B cell (primary cell): ENCODE data around the gene ZNF746. TPM values are rescaled to one million over a fixed set of nuclear protein-coding genes. Genes with fewer than 3 reads are reported as not detected.

Source experiments
- ATAC-seq: fragments of 200-7000 bp; cut with Tn5 transposase; one replicate; pipeline ENCODE4 v1.10.0; 2021; ENCODE audit warnings: low read depth, mild to moderate bottlenecking, moderate number of reproducible peaks, moderate library complexity
- CTCF ChIA-PET: fragments of 350-600 bp; sonication (Branson Sonifier 250); formaldehyde crosslinking; loops from one replicate; lab custom pipeline; 2021; ENCODE audit warnings: antibody characterized with exemption, inconsistent platforms; lab: Charles Lee
- POLR2A ChIA-PET: fragments of 350-600 bp; sonication (Branson Sonifier 250); formaldehyde crosslinking; loops from one replicate; lab custom pipeline; 2021; ENCODE audit warnings: antibody characterized with exemption; lab: Charles Lee
- DNase-seq: peaks from one replicate; pipeline ENCODE4 v3.0.0; 2013
- H2AFZ ChIP-seq: 2 replicates; pipeline ENCODE4 v1.6.1; 2012; ENCODE audit warnings: mild to moderate bottlenecking, low read depth, low read length; ENCODE audit not compliant: insufficient read depth, poor library complexity, severe bottlenecking
- H3K27ac ChIP-seq, 2 donors: 1 replicate in 1 of 2; 2 replicates in 1 of 2; pipeline ENCODE4 v1.5.1; 2012 to 2013; ENCODE audit warnings: low read length in 2 of 2, mild to moderate bottlenecking in 2 of 2, moderate library complexity in 1 of 2
- H3K27me3 ChIP-seq, 4 experiments: fragments of 200-600 bp in 1 of 4; sonication (generic) in 1 of 4; replicated peaks in 1 of 4; 1 replicate in 2 of 4; 2 replicates in 2 of 4; pipeline versions ENCODE4 v1.6.1 to v1.7.0; 2013 to 2016; ENCODE audit warnings: low read length in 3 of 4, mild to moderate bottlenecking in 2 of 4, mixed read lengths in 1 of 4, moderate library complexity in 1 of 4; ENCODE audit not compliant: insufficient read depth in 4 of 4, control insufficient read depth in 3 of 4; ENCODE audit errors: control extremely low read depth in 1 of 4
- H3K36me3 ChIP-seq, 2 experiments: replicated peaks in 1 of 2; 1 replicate in 1 of 2; 2 replicates in 1 of 2; pipeline versions ENCODE4 v1.6.1 to v1.7.1; 2013; ENCODE audit warnings: low read length in 1 of 2; ENCODE audit not compliant: insufficient read depth in 2 of 2, control insufficient read depth in 1 of 2; ENCODE audit errors: control extremely low read depth in 1 of 2, extremely low read depth in 1 of 2
- H3K4me1 ChIP-seq, 2 donors: fragments of 200-600 bp in 1 of 2; sonication (generic) in 1 of 2; 1 replicate in 1 of 2; 2 replicates in 1 of 2; pipeline versions ENCODE4 v1.5.1 to v1.6.1; 2013 to 2017; ENCODE audit warnings: low read length in 2 of 2; ENCODE audit not compliant: control insufficient read depth in 2 of 2, insufficient read depth in 2 of 2
- H3K4me2 ChIP-seq: replicated peaks from 2 replicates; pipeline ENCODE3; 2012; ENCODE audit warnings: mild to moderate bottlenecking, low read depth, low read length; ENCODE audit not compliant: poor library complexity, severe bottlenecking
- H3K4me3 ChIP-seq, 5 experiments: fragments of 200-600 bp in 1 of 5; sonication (generic) in 1 of 5; 1 replicate in 3 of 5; 2 replicates in 2 of 5; pipeline versions ENCODE4 v1.5.1 to v1.7.0; 2011 to 2016; ENCODE audit warnings: low read length in 4 of 5, mild to moderate bottlenecking in 4 of 5, low read depth in 2 of 5, control low read depth in 1 of 5, moderate library complexity in 1 of 5; ENCODE audit not compliant: insufficient read depth in 1 of 5; ENCODE audit errors: control extremely low read depth in 1 of 5, extremely low read depth in 1 of 5
- H3K79me2 ChIP-seq: fragments of 200-600 bp; sonication (generic); one replicate; pipeline ENCODE4 v1.6.0; 2016; ENCODE audit warnings: low read length; ENCODE audit not compliant: control insufficient read depth, insufficient read depth
- H3K9ac ChIP-seq: fragments of 200-600 bp; sonication (generic); 2 replicates; pipeline ENCODE4 v1.6.1; 2017; ENCODE audit warnings: mild to moderate bottlenecking, low read length, moderate library complexity
- H3K9me3 ChIP-seq, 3 donors: one replicate each; pipeline versions ENCODE4 v1.6.1 to v1.7.1; 2013; ENCODE audit warnings: low read length in 2 of 3; ENCODE audit not compliant: control insufficient read depth in 2 of 3, insufficient read depth in 1 of 3; ENCODE audit errors: control extremely low read depth in 1 of 3
- H4K20me1 ChIP-seq: 2 replicates; pipeline ENCODE4 v1.6.0; 2012; ENCODE audit warnings: mild to moderate bottlenecking, low read length; ENCODE audit not compliant: insufficient read depth, control insufficient read depth, poor library complexity, severe bottlenecking
- H3K27ac Mint-ChIP-seq: one replicate; pipeline ENCODE4 v1.8.0; 2021; ENCODE audit warnings: mixed read lengths
- H3K27me3 Mint-ChIP-seq: one replicate; pipeline ENCODE4 v1.8.0; 2021; ENCODE audit warnings: mixed read lengths
- H3K4me1 Mint-ChIP-seq: one replicate; pipeline ENCODE4 v1.8.0; 2021; ENCODE audit warnings: mixed read lengths
- H3K4me3 Mint-ChIP-seq: one replicate; pipeline ENCODE4 v1.8.0; 2021; ENCODE audit warnings: mixed read lengths
- H3K9me3 Mint-ChIP-seq: one replicate; pipeline ENCODE4 v1.8.0; 2022; ENCODE audit warnings: mixed read lengths; ENCODE audit not compliant: insufficient read depth
- EZH2 ChIP-seq: IDR thresholded peaks from 2 replicates; pipeline ENCODE4 v1.6.1; 2012; ENCODE audit warnings: borderline replicate concordance, low read depth, mild to moderate bottlenecking, moderate library complexity, low read length; ENCODE audit not compliant: insufficient read depth, poor library complexity, severe bottlenecking
- WGBS: methylation state at CpG from one replicate; pipeline ENCODE4 v1.1.5; 2013; ENCODE audit warnings: missing lambda C conversion rate; ENCODE audit not compliant: insufficient coverage; 5-methylcytosine and 5-hydroxymethylcytosine counted together
- intact Hi-C: fragments of 100-400 bp; cut with micrococcal nuclease; formaldehyde crosslinking; loops from one replicate; pipeline ENCODE4 v1.10.0; 2022
- polyA plus RNA-seq: library from polyadenylated mRNA; depleted of rRNA; stranded (reverse); fragments of >200 nt; gene quantifications from 2 replicates; pipeline ENCODE4 v1.2.3, GENCODE V29; 2012
- total RNA-seq, 2 donors: library from RNA; stranded (reverse); fragments of 120-200 nt in 1 of 2; gene quantifications; 1 replicate in 1 of 2; 2 replicates in 1 of 2; pipeline versions ENCODE4 v1.2.3 to v1.2.4, GENCODE V29; 2013 to 2022

ZNF746 gene
- total and polyA plus RNA-seq, 2 donors (not counting 1 experiment from before 2014, with no cell fraction given): 15.6 to 30.4 TPM

- POLR2A ChIA-PET: no interaction called here
Observed at GRCh38 chr7:149463500-149464161, 34.0 kb downstream of the ZNF746 start.

DNA sequence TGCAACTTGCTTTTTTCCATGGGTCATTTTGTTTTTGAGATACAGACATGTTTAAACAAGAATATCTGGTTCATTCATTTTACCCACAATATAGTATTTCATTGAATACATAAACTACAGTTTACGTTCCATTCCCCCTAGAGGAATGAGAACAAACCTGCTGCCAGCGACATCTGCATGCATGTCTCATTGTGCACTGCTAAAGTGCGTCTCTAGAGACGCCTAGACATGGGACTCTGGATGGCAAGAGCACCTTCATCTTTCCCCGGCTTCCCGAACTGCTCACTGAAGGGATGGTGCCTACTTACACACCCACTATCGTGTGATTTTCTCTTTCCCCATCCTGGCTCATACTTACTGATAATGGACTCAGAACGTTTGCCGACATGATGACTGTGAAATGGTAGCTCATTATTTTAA, 35.5 kb downstream of the ZNF746 start:
- no peak overlapping the region for H3K4me2 ChIP-seq
- H3K36me3 ChIP-seq: no peaks in the 10 kb centered on the region
- Mint-ChIP-seq H3K9me3 (peaks cover 2% of the 10 kb centered on the region), H3K27ac (no peak overlapping the region), H3K4me1 (peaks cover 26% of the 10 kb centered on the region), H3K4me3 (peak overlapping the region; percentile 68), H3K27me3 (peaks cover 23% of the 10 kb centered on the region)
- H3K79me2 ChIP-seq: peaks cover 34% of the 10 kb centered on the region
- peaks cover 14% of the 10 kb centered on the region for H4K20me1 ChIP-seq
- intact Hi-C loops: no loop called here
- TF ChIP-seq EZH2: no peak
- POLR2A ChIA-PET: no interaction called here
- DNase-seq: no peak
- no peak overlapping the region for H2AFZ ChIP-seq
- CTCF ChIA-PET: interaction anchor here (0.7 to 5.0 kb wide), 3 partner anchors 33 to 457 kb away, joined by 3 to 41 read pairs (median 3); no protein-coding TSS in a partner anchor
- no peak for ATAC-seq
- H3K27ac ChIP-seq: no peak overlapping the region
- WGBS: 92% methylated on average over 4 of the region's 9 CpGs
- no peaks in the 10 kb centered on the region for H3K9me3 ChIP-seq
- H3K9ac ChIP-seq: no peak overlapping the region
- peaks cover 0 to 11% (median 5%) of the 10 kb centered on the region in 4 experiments for H3K27me3 ChIP-seq
- H3K4me1 ChIP-seq: peaks cover 14% of the 10 kb centered on the region in 2 donors
- H3K4me3 ChIP-seq: no peak overlapping the region

More at GRCh38 chr7:149463500-149464161, 34.0 kb downstream of the ZNF746 start:
- Histone ChIP-seq H3K4me1 (peaks cover 12 to 14% of the 10 kb centered on the region in 2 donors), H3K27ac (no peak overlapping the region), H2AFZ (no peak overlapping the region), H4K20me1 (peaks cover 1% of the 10 kb centered on the region), H3K9me3 (no peaks in the 10 kb centered on the region), H3K4me3 (no peak overlapping the region), H3K79me2 (peaks cover 24% of the 10 kb centered on the region), H3K36me3 (no peaks in the 10 kb centered on the region), H3K4me2 (no peak overlapping the region), H3K27me3 (peaks cover 0 to 11% (median 5%) of the 10 kb centered on the region in 4 experiments), H3K9ac (no peak overlapping the region)
- H3K4me3 Mint-ChIP-seq: no peak overlapping the region
- no peak overlapping the region for H3K27ac Mint-ChIP-seq
- DNase-seq (no peak), ATAC-seq (no peak)
- H3K9me3 Mint-ChIP-seq: peaks cover 2% of the 10 kb centered on the region
- H3K27me3 Mint-ChIP-seq: peaks cover 23% of the 10 kb centered on the region
- intact Hi-C loops: no loop called here
- peaks cover 19% of the 10 kb centered on the region for H3K4me1 Mint-ChIP-seq
- TF ChIP-seq EZH2: no peak
- no CpG with 5 or more reads among the region's 1 CpG for WGBS
- CTCF ChIA-PET: no interaction called here
